ENCODE measurements around the gene ABLIM3. TPM values are rescaled to one million over a fixed set of nuclear protein-coding genes. Genes with fewer than 3 reads are reported as not detected.

The ABLIM3 gene
- polyA plus RNA-seq, 1 of the 3 experiments (the other 2 are of a cell fraction): 5.9 TPM

GRCh38 chr5:149224282-149224681 lies 83.0 kb downstream of the ABLIM3 start:
- no peak overlapping the region for H2AFZ ChIP-seq (ENCODE audit: low read depth)
- CTCF ChIA-PET: interaction anchor here (1.3 to 3.0 kb wide), 3 partner anchors 13 to 83 kb away, joined by 3 to 14 read pairs (median 3); partner anchors contain the start of gene ABLIM3

More at GRCh38 chr5:149224282-149224681, 83.0 kb downstream of the ABLIM3 start:
- Histone ChIP-seq H3K9me2 (no peaks in the 10 kb centered on the region), H3K4me2 (no peak overlapping the region), H4K20me1 (ENCODE audit: insufficient read depth) (no peaks in the 10 kb centered on the region), H3K36me3 (replicated peaks in 1 of 2; ENCODE audit: control insufficient read depth in 1 of 2, insufficient read depth in 2 of 2, low read length in 1 of 2) (no peaks in the 10 kb centered on the region), H3F3A (replicated peaks; ENCODE audit: insufficient read depth) (peaks cover 16% of the 10 kb centered on the region), H3K27me3 (ENCODE audit: insufficient read depth) (no peaks in the 10 kb centered on the region), H3K27ac (ENCODE audit: low read depth in 2 of 2, low read length in 1 of 2) (no peak overlapping the region), H3K4me3 (ENCODE audit: low read depth in 2 of 2, low read length in 1 of 2) (no peak overlapping the region), H3K9me3 (no peaks in the 10 kb centered on the region), H3K4me1 (ENCODE audit: control insufficient read depth in 1 of 2, insufficient read depth in 2 of 2, low read depth in 1 of 2, low read length in 1 of 2) (peaks cover 0 to 8% of the 10 kb centered on the region in 2 experiments; a peak in 1 of 4 replicates), H3K9ac (no peak overlapping the region), H3K79me2 (ENCODE audit: insufficient read depth) (no peaks in the 10 kb centered on the region)
- POLR2A ChIA-PET: interaction anchor here (0.5 kb wide), 1 partner anchor 11 kb away, joined by 4 read pairs; no protein-coding TSS in a partner anchor
- 81% methylated on average over 5 of the region's 5 CpGs for WGBS (ENCODE audit: low lambda C conversion rate)
- TF ChIP-seq MEF2A (IDR thresholded peaks at IDR 0.05; ENCODE audit: borderline replicate concordance, low read depth) (no peak), MXI1 (IDR thresholded peaks at IDR 0.05; ENCODE audit: low read depth, low read length) (no peak), MAX (IDR thresholded peaks at IDR 0.05; ENCODE audit: low read depth) (no peak), SIN3A (IDR thresholded peaks at IDR 0.05; ENCODE audit: borderline replicate concordance, low read depth, low read length) (no peak), IRF3 (IDR thresholded peaks at IDR 0.05; ENCODE audit: low read depth, low read length) (no peak), NRF1 (IDR thresholded peaks at IDR 0.05; ENCODE audit: low read depth, low read length) (no peak), FOSL2 (IDR thresholded peaks at IDR 0.05; ENCODE audit: borderline replicate concordance, low read depth) (no peak), RXRA (IDR thresholded peaks at IDR 0.05; ENCODE audit: borderline replicate concordance, low read depth) (no peak), ZBTB33 (IDR thresholded peaks at IDR 0.05; ENCODE audit: borderline replicate concordance, low read depth) (no peak), PBX3 (IDR thresholded peaks at IDR 0.05) (no peak)
- no peak for DNase-seq
